RWPE2 (cell line): ENCODE results near the gene ACKR4.

Source experiments
- ATAC-seq: fragments of 200-7000 bp; cut with Tn5 transposase; 3 replicates; pipeline ENCODE4 v1.9.1; 2021; ENCODE audit warnings: low read depth
- DNase-seq: peaks from one replicate; pipeline ENCODE4 v3.0.0-alpha.2; 2020; ENCODE audit warnings: low spot score
- H3K27ac ChIP-seq: fragments of 450-650 bp; 2 replicates; pipeline ENCODE4 v1.5.1; 2017; ENCODE audit warnings: mild to moderate bottlenecking; ENCODE audit not compliant: poor library complexity, severe bottlenecking
- H3K27me3 ChIP-seq: fragments of 250-450 bp; sonication (Bioruptor Pico); 2 replicates; pipeline ENCODE4 v1.5.1; 2021; ENCODE audit warnings: mild to moderate bottlenecking, moderate library complexity; ENCODE audit not compliant: insufficient read depth, poor library complexity, severe bottlenecking
- H3K36me3 ChIP-seq: fragments of 250-450 bp; sonication (Bioruptor Pico); 2 replicates; pipeline ENCODE4 v1.5.1; 2020; ENCODE audit warnings: low read depth, mild to moderate bottlenecking, moderate library complexity
- H3K4me1 ChIP-seq: fragments of 250-450 bp; sonication (Bioruptor Pico); 2 replicates; pipeline ENCODE4 v1.5.1; 2021; ENCODE audit warnings: mild to moderate bottlenecking, moderate library complexity; ENCODE audit not compliant: insufficient read depth, poor library complexity, severe bottlenecking
- H3K4me3 ChIP-seq: fragments of 250-450 bp; sonication (Bioruptor Pico); 2 replicates; pipeline ENCODE4 v1.5.1; 2021; ENCODE audit warnings: mild to moderate bottlenecking, moderate library complexity; ENCODE audit not compliant: severe bottlenecking
- H3K9me3 ChIP-seq: fragments of 250-450 bp; sonication (Bioruptor Pico); 2 replicates; pipeline ENCODE4 v1.5.1; 2021; ENCODE audit warnings: mild to moderate bottlenecking, moderate library complexity; ENCODE audit not compliant: severe bottlenecking
- CTCF ChIP-seq: fragments of 450-650 bp; IDR thresholded peaks from one replicate; pipeline ENCODE4 v1.5.1; 2017; ENCODE audit warnings: mild to moderate bottlenecking, moderate library complexity; ENCODE audit not compliant: poor library complexity, severe bottlenecking

The ACKR4 gene

GRCh38 chr3:132615881-132616280, 18.8 kb downstream of the ACKR4 start:
- H3K4me3 ChIP-seq = no peak overlapping the region
- no peaks in the 10 kb centered on the region for H3K4me1 ChIP-seq
- no peaks in the 10 kb centered on the region for H3K9me3 ChIP-seq
- ATAC-seq (no peak), DNase-seq (no peak)
- TF ChIP-seq CTCF = no peak
- no peak overlapping the region for H3K27ac ChIP-seq
- peaks cover 32% of the 10 kb centered on the region for H3K36me3 ChIP-seq
- no peaks in the 10 kb centered on the region for H3K27me3 ChIP-seq

GRCh38 chr3:132616780-132617179, 19.7 kb downstream of the ACKR4 start:
- no peak overlapping the region for H3K27ac ChIP-seq
- TF ChIP-seq CTCF = no peak

GRCh38 chr3:132622148-132622547, 25.1 kb downstream of the ACKR4 start:
- ATAC-seq (no peak), DNase-seq (no peak)
- peaks cover 55% of the 10 kb centered on the region for H3K36me3 ChIP-seq

More at GRCh38 chr3:132616780-132617179, 19.7 kb downstream of the ACKR4 start:
- Histone ChIP-seq H3K4me3 (no peak overlapping the region), H3K4me1 (no peaks in the 10 kb centered on the region), H3K36me3 (peaks cover 32% of the 10 kb centered on the region), H3K9me3 (no peaks in the 10 kb centered on the region), H3K27me3 (no peaks in the 10 kb centered on the region)
- DNase-seq = no peak
- ATAC-seq = no peak

GRCh38 chr3:132622761-132623160, 25.7 kb downstream of the ACKR4 start:
- Histone ChIP-seq H3K4me3 (no peak overlapping the region), H3K36me3 (peaks cover 61% of the 10 kb centered on the region), H3K9me3 (no peaks in the 10 kb centered on the region), H3K4me1 (peaks cover 9% of the 10 kb centered on the region), H3K27me3 (no peaks in the 10 kb centered on the region), H3K27ac (no peak overlapping the region)
- DNase-seq (no peak), ATAC-seq (no peak)
- no peak for TF ChIP-seq CTCF

More at GRCh38 chr3:132622148-132622547, 25.1 kb downstream of the ACKR4 start:
- no peak overlapping the region for H3K27ac ChIP-seq
- no peak for TF ChIP-seq CTCF
- peaks cover 8% of the 10 kb centered on the region for H3K4me1 ChIP-seq
- H3K27me3 ChIP-seq = no peaks in the 10 kb centered on the region
- H3K4me3 ChIP-seq = no peak overlapping the region
- H3K9me3 ChIP-seq = no peaks in the 10 kb centered on the region

GRCh38 chr3:132623646-132624045, 26.6 kb downstream of the ACKR4 start:
- no peaks in the 10 kb centered on the region for H3K9me3 ChIP-seq
- no peaks in the 10 kb centered on the region for H3K27me3 ChIP-seq
- no peak overlapping the region for H3K4me3 ChIP-seq
- peaks cover 9% of the 10 kb centered on the region for H3K4me1 ChIP-seq
- no peak overlapping the region for H3K27ac ChIP-seq
- peaks cover 61% of the 10 kb centered on the region for H3K36me3 ChIP-seq
- DNase-seq = no peak
- peak; percentile 27; the same call in 1 of the 3 replicates for ATAC-seq
- no peak for TF ChIP-seq CTCF
